Endothelial cell of umbilical vein (primary cell): ENCODE results near the gene OPA3. TPM values are rescaled to one million over a fixed set of nuclear protein-coding genes. Genes with fewer than 3 reads are reported as not detected.

ENCODE experiments used
- BruUV-seq: library from RNA; stranded (reverse); fragments of 400-500 nt; replicated peaks from 2 replicates; lab custom pipeline; 2021; lab: Mats Ljungman, UMichigan
- CTCF ChIA-PET: fragments of 300-600, 350-600 bp; sonication (Branson Sonifier 250); formaldehyde crosslinking; loops from one replicate; lab custom pipeline; 2021; ENCODE audit warnings: antibody characterized with exemption, inconsistent platforms; lab: Charles Lee
- POLR2A ChIA-PET: fragments of 300-600, 350-600 bp; sonication (Branson Sonifier 250); formaldehyde crosslinking; loops from one replicate; lab custom pipeline; 2021; ENCODE audit warnings: antibody characterized with exemption, inconsistent platforms; lab: Charles Lee
- DNase-seq: peaks from one replicate; pipeline ENCODE4 v3.0.0-alpha.2; 2011; ENCODE audit warnings: low read depth, low spot score
- FAIRE-seq: peaks from 2 replicates; lab custom pipeline; 2011; peaks lifted over from hg19 to GRCh38; lab: Jason Lieb, UNC
- H2AFZ ChIP-seq: 2 replicates; pipeline ENCODE4 v1.6.0; 2012; ENCODE audit warnings: low read depth, low read length, control low read depth, inconsistent platforms
- H3K27ac ChIP-seq: 2 replicates; pipeline ENCODE4 v1.5.1; 2011; ENCODE audit warnings: low read depth, mild to moderate bottlenecking, control low read depth, low read length, moderate library complexity; ENCODE audit not compliant: insufficient read depth
- H3K27me3 ChIP-seq, 2 experiments: 2 replicates each; pipeline versions ENCODE4 v1.6.0 to v1.6.1; 2011; ENCODE audit warnings: low read length in 2 of 2, mixed read lengths in 1 of 2; ENCODE audit not compliant: control insufficient read depth in 2 of 2, insufficient read depth in 2 of 2
- H3K36me3 ChIP-seq, 2 experiments: 2 replicates in 1 of 2; 3 replicates in 1 of 2; pipeline ENCODE4 v1.5.1; 2011; ENCODE audit warnings: low read length in 2 of 2, mild to moderate bottlenecking in 1 of 2, moderate library complexity in 1 of 2; ENCODE audit not compliant: control insufficient read depth in 2 of 2, insufficient read depth in 2 of 2; ENCODE audit errors: extremely low read depth in 1 of 2
- H3K4me1 ChIP-seq: 3 replicates; pipeline ENCODE4 v1.5.1; 2011; ENCODE audit warnings: mild to moderate bottlenecking, low read length; ENCODE audit not compliant: control insufficient read depth, insufficient read depth; ENCODE audit errors: extremely low read depth
- H3K4me2 ChIP-seq: 2 replicates; pipeline ENCODE4 v1.6.1; 2011; ENCODE audit warnings: low read length, control low read depth, mixed read lengths; ENCODE audit not compliant: insufficient read depth
- H3K4me3 ChIP-seq, 3 experiments: fragments of 200-600 bp in 1 of 3; sonication (generic), shearing (Covaris generic) in 1 of 3; replicated peaks in 1 of 3; 2 replicates each; pipeline ENCODE4 v1.5.1; 2011 to 2016; ENCODE audit warnings: control low read depth in 3 of 3, low read length in 3 of 3, mild to moderate bottlenecking in 2 of 3, inconsistent platforms in 1 of 3, low read depth in 1 of 3, moderate library complexity in 1 of 3; ENCODE audit not compliant: insufficient read depth in 1 of 3
- H3K79me2 ChIP-seq: 2 replicates; pipeline ENCODE4 v1.6.0; 2012; ENCODE audit warnings: low read length, inconsistent platforms; ENCODE audit not compliant: control insufficient read depth, insufficient read depth
- H3K9ac ChIP-seq: replicated peaks from 2 replicates; pipeline ENCODE3; 2011; ENCODE audit warnings: low read length, control low read depth; ENCODE audit not compliant: insufficient read depth; ENCODE audit errors: extremely low read depth
- H3K9me1 ChIP-seq: replicated peaks from 3 replicates; pipeline ENCODE4 v1.6.0; 2011; ENCODE audit warnings: mild to moderate bottlenecking, low read length; ENCODE audit not compliant: control insufficient read depth, insufficient read depth; ENCODE audit errors: extremely low read depth
- H3K9me3 ChIP-seq: replicated peaks from 2 replicates; pipeline ENCODE4 v1.5.1; 2012; ENCODE audit warnings: low read length, inconsistent platforms; ENCODE audit not compliant: control insufficient read depth, insufficient read depth
- H4K20me1 ChIP-seq: replicated peaks from 2 replicates; pipeline ENCODE3; 2011; ENCODE audit warnings: mild to moderate bottlenecking, low read length; ENCODE audit not compliant: control insufficient read depth, insufficient read depth; ENCODE audit errors: extremely low read depth
- CTCF ChIP-seq, 2 donors: IDR thresholded peaks; 1 replicate in 1 of 2; 2 replicates in 1 of 2; pipeline ENCODE4 v1.5.1; 2011; ENCODE audit warnings: low read length in 2 of 2, mild to moderate bottlenecking in 2 of 2, moderate library complexity in 2 of 2, control low read depth in 1 of 2, inconsistent platforms in 1 of 2, low read depth in 1 of 2; ENCODE audit not compliant: insufficient read depth in 1 of 2; ENCODE audit errors: extremely low read depth in 1 of 2
- EZH2 ChIP-seq: IDR thresholded peaks from 2 replicates; pipeline ENCODE4 v1.6.1; 2012; ENCODE audit warnings: borderline replicate concordance, low read depth, mild to moderate bottlenecking, moderate library complexity, low read length, inconsistent platforms; ENCODE audit not compliant: severe bottlenecking
- FOS ChIP-seq: IDR thresholded peaks from 2 replicates; pipeline ENCODE4 v1.6.1; 2011; ENCODE audit warnings: mild to moderate bottlenecking, low read length, moderate library complexity, borderline replicate concordance; ENCODE audit not compliant: insufficient read depth
- GATA2 ChIP-seq: IDR thresholded peaks from 2 replicates; pipeline ENCODE4 v1.7.0; 2011; ENCODE audit warnings: low read depth, mild to moderate bottlenecking, moderate library complexity, mixed read lengths, low read length; ENCODE audit not compliant: insufficient read length, insufficient read depth
- JUN ChIP-seq: IDR thresholded peaks from 2 replicates; pipeline ENCODE4 v1.6.1; 2011; ENCODE audit warnings: borderline replicate concordance, low read depth; ENCODE audit not compliant: insufficient read length, insufficient read depth
- MAX ChIP-seq: IDR thresholded peaks from 2 replicates; pipeline ENCODE4 v1.6.1; 2011; ENCODE audit not compliant: insufficient read depth, insufficient read length
- MYC ChIP-seq: IDR thresholded peaks from one replicate; pipeline ENCODE4 v1.6.1; 2011; ENCODE audit warnings: mild to moderate bottlenecking, low read depth, low read length
- POLR2A ChIP-seq: IDR thresholded peaks from 2 replicates; pipeline ENCODE4 v1.6.1; 2012; ENCODE audit warnings: low read depth, mild to moderate bottlenecking, control low read depth, low read length
- POLR2AphosphoS5 ChIP-seq: IDR thresholded peaks from 2 replicates; pipeline ENCODE4 v1.6.1; 2012; ENCODE audit warnings: low read depth, mild to moderate bottlenecking, control low read depth, low read length, moderate library complexity; ENCODE audit not compliant: insufficient read depth
- dilution Hi-C: fragments of 300-500 bp; cut with MboI; formaldehyde crosslinking; loops from one replicate; pipeline ENCODE4 v1.15.0; 2019; ENCODE audit warnings: low sequenced_read_pairs; ENCODE audit not compliant: extremely low pct_ligation_motif_present
- intact Hi-C: fragments of 100-400 bp; cut with micrococcal nuclease; formaldehyde crosslinking; loops from one replicate; pipeline ENCODE4 v1.10.0; 2022
- polyA plus RNA-seq, 4 experiments: library from polyadenylated mRNA; depleted of rRNA in 3 of 4; stranded (reverse) in 3 of 4; unstranded in 1 of 4; fragments of >200 nt; gene quantifications; 2 replicates each; pipeline versions ENCODE4 v1.2.1 to v1.2.3, GENCODE V29; 2011 to 2012; ENCODE audit warnings: missing spikeins in 1 of 4
- total RNA-seq: library from RNA; stranded (reverse); gene quantifications from 2 replicates; pipeline ENCODE4 v1.2.3, GENCODE V29; 2021

OPA3 gene
- total and polyA plus RNA-seq, 2 donors (not counting 3 experiments of a cell fraction or from before 2014, with no cell fraction given) = 15.4 to 16.0 TPM

- Histone ChIP-seq H3K79me2 (peaks cover 64% of the 10 kb centered on the region), H3K27me3 (no peaks in the 10 kb centered on the region), H3K9me3 (no peaks in the 10 kb centered on the region), H3K27ac (no peak overlapping the region), H4K20me1 (no peaks in the 10 kb centered on the region), H3K4me1 (peaks cover 24% of the 10 kb centered on the region), H3K4me3 (no peak overlapping the region), H2AFZ (no peak overlapping the region), H3K9me1 (no peaks in the 10 kb centered on the region), H3K9ac (no peak overlapping the region), H3K36me3 (peaks cover 11 to 15% of the 10 kb centered on the region in 2 experiments), H3K4me2 (no peak overlapping the region)
- DNase-seq (no peak), FAIRE-seq (no peak)
- CTCF ChIA-PET = interaction anchor here (0.8 to 2.3 kb wide), 5 partner anchors 30 to 127 kb away, joined by 3 to 13 read pairs (median 4); no protein-coding TSS in a partner anchor
- TF ChIP-seq MAX = no peak
- TF ChIP-seq POLR2AphosphoS5 = no peak
- no peak for TF ChIP-seq FOS
- no peak for TF ChIP-seq JUN
- no peak for TF ChIP-seq MYC
- intact Hi-C loops = no loop called here
- POLR2A ChIA-PET = no interaction called here
- dilution Hi-C loops = no loop called here
- BruUV-seq = no TSS peak
These were observed 68.7 kb downstream of the OPA3 start for GRCh38 chr19:45515807-45516401.

DNA sequence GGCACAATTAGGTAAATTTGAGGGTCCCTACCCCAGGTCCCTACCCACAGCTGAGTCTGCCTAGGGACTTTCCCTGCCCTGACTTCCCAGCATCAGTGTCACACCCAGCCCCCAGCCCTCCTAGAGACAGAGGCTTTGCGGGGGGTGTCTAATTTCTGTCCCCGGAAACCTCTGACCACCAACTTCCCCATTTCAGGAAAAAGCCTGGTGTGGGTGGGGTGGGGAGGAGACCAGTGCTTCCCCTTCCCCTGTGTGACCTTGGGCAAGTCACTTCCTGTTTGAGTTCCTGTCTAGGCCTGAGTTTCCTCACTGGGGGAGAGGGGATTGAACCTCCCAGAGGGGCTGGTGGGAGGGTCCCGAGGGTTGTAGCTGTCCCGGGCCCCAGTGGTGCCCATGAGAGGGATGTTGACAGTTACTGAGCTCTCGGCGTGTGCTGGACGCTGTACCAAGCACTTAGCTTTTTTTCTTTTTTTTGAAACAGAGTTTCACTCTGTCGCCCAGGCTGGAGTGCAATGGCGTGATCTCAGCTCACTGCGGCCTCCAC, 69.4 kb downstream of the OPA3 start:
- TF ChIP-seq POLR2AphosphoS5 = no peak
- TF ChIP-seq MYC = no peak
- no peak for TF ChIP-seq MAX
- no peak for TF ChIP-seq CTCF (IDR thresholded peaks at IDR 0.05; ENCODE audit: extremely low read depth in 1 of 2, insufficient read depth in 1 of 2, low read depth in 1 of 2, low read length in 2 of 2)
- no peak for TF ChIP-seq FOS
- TF ChIP-seq GATA2 = no peak
- TF ChIP-seq EZH2 = no peak
- no peak for TF ChIP-seq POLR2A
- POLR2A ChIA-PET = no interaction called here
- Histone ChIP-seq H3K4me2 (no peak overlapping the region), H3K9ac (no peak overlapping the region), H4K20me1 (no peaks in the 10 kb centered on the region), H3K27ac (peak overlapping the region; percentile 23), H2AFZ (no peak overlapping the region), H3K79me2 (peaks cover 72% of the 10 kb centered on the region), H3K4me1 (peaks cover 24% of the 10 kb centered on the region), H3K36me3 (peaks cover 9 to 10% of the 10 kb centered on the region in 2 experiments), H3K9me3 (no peaks in the 10 kb centered on the region), H3K27me3 (no peaks in the 10 kb centered on the region), H3K4me3 (no peak overlapping the region), H3K9me1 (no peaks in the 10 kb centered on the region)
- FAIRE-seq (peak; percentile 18), DNase-seq (no peak)
- dilution Hi-C loops = no loop called here
- CTCF ChIA-PET = interaction anchor here (0.8 to 2.3 kb wide), 4 partner anchors 43 to 127 kb away, joined by 3 to 13 read pairs (median 5); no protein-coding TSS in a partner anchor
- intact Hi-C loops = no loop called here
- no TSS peak for BruUV-seq
